Transverse colon (tissue), 4 donors: Measurements from ENCODE around the gene MTA1.

Source experiments
- POLR2A ChIP-seq: fragments of 450-650 bp; IDR thresholded peaks from one replicate; pipeline ENCODE4 v1.6.1; 2016; ENCODE audit warnings: antibody characterized with exemption, mild to moderate bottlenecking, moderate library complexity
- POLR2AphosphoS5 ChIP-seq, 3 donors: sonication (generic); formaldehyde crosslinking; IDR thresholded peaks; one replicate each; pipeline ENCODE4 v1.6.1; 2016; ENCODE audit warnings: antibody characterized with exemption in 3 of 3
- TF ChIP-seq, protein P1 (sequence below), 5 experiments: fragments of 200-600 bp in 3 of 5; fragments of 450-650 bp in 2 of 5; sonication (generic) in 3 of 5; IDR thresholded peaks; 1 replicate in 2 of 5; 2 replicates in 3 of 5; pipeline ENCODE4 v1.5.1; 2016 to 2017; ENCODE audit warnings: antibody characterized with exemption in 5 of 5, inconsistent platforms in 3 of 5, mild to moderate bottlenecking in 2 of 5, moderate library complexity in 1 of 5

DNA sequence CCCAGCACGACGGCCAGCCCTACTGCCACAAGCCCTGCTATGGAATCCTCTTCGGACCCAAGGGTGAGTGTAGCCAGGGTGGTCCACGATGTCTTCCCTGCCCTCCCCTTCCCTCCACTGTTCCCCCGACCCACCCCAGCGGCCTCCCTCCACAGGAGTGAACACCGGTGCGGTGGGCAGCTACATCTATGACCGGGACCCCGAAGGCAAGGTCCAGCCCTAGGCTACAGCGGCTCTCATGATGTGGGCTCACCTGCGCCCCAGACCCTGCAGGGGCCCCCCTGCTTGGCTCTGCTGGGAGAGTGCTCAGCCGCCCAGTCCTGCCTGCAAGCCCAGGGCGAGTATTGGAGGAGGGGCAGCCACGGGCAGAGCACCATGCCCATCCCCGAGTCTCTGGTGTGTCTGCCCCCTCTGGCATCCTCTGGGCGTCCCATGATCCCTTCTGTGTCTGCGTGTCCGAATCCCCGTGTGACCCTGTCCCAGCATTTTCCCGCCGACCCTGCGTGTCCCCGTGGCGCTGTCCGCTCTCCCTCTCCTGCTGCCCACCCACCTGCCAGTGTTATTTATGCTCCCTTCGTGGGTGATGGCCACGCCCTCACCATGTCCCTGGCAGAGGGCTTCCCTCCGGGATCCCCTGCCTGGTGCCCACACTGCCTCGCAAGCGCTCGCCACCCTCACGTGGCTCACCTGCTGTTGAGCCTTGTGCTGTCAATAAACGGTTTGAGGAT is 60.0 kb downstream of the MTA1 start:
- TF ChIP-seq, protein P1, sequence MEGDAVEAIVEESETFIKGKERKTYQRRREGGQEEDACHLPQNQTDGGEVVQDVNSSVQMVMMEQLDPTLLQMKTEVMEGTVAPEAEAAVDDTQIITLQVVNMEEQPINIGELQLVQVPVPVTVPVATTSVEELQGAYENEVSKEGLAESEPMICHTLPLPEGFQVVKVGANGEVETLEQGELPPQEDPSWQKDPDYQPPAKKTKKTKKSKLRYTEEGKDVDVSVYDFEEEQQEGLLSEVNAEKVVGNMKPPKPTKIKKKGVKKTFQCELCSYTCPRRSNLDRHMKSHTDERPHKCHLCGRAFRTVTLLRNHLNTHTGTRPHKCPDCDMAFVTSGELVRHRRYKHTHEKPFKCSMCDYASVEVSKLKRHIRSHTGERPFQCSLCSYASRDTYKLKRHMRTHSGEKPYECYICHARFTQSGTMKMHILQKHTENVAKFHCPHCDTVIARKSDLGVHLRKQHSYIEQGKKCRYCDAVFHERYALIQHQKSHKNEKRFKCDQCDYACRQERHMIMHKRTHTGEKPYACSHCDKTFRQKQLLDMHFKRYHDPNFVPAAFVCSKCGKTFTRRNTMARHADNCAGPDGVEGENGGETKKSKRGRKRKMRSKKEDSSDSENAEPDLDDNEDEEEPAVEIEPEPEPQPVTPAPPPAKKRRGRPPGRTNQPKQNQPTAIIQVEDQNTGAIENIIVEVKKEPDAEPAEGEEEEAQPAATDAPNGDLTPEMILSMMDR (IDR thresholded peaks at IDR 0.05), result no peak
- TF ChIP-seq POLR2A (no peak), POLR2AphosphoS5 (IDR thresholded peaks at IDR 0.05) (no peak)
